ENCODE measurements around the gene APPBP2. TPM values are rescaled to one million over a fixed set of nuclear protein-coding genes. Genes with fewer than 3 reads are reported as not detected.

Gene APPBP2
- total and polyA plus RNA-seq, 8 donors: 37.5 to 71.9 (median 61.9) TPM

DNA sequence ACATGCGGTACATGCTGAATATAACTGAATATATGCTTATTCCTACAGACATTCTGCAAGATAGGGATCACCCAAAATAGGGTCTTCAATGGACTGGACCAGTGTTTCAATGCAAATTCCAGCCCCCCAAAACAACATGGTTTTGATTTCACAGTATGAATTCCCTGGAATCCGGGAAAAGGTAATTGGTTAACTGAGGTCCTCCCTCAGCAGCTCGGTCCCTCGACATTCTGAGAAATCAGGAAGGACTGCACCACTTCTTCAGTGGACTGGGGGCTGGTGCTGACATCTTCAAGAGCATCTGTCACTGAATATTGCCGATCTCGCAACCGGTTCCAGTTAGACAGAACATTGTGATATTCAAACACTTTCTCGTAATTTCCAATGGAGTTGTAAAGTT, 78.7 kb downstream of the APPBP2 start:
- ATAC-seq (no peak), DNase-seq (no peak)
- H3K4me3 ChIP-seq: no peak overlapping the region
- TF ChIP-seq, protein P1, sequence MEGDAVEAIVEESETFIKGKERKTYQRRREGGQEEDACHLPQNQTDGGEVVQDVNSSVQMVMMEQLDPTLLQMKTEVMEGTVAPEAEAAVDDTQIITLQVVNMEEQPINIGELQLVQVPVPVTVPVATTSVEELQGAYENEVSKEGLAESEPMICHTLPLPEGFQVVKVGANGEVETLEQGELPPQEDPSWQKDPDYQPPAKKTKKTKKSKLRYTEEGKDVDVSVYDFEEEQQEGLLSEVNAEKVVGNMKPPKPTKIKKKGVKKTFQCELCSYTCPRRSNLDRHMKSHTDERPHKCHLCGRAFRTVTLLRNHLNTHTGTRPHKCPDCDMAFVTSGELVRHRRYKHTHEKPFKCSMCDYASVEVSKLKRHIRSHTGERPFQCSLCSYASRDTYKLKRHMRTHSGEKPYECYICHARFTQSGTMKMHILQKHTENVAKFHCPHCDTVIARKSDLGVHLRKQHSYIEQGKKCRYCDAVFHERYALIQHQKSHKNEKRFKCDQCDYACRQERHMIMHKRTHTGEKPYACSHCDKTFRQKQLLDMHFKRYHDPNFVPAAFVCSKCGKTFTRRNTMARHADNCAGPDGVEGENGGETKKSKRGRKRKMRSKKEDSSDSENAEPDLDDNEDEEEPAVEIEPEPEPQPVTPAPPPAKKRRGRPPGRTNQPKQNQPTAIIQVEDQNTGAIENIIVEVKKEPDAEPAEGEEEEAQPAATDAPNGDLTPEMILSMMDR (IDR thresholded peaks at IDR 0.05): no peak
- H3K4me1 ChIP-seq: no peaks in the 10 kb centered on the region
- intact Hi-C loops (cut with DNase I): no loop called here
- no peak overlapping the region for H3K27ac ChIP-seq
- H3K9me3 ChIP-seq: no peaks in the 10 kb centered on the region
- H3K27me3 ChIP-seq: no peaks in the 10 kb centered on the region
- peaks cover 0 to 78% of the 10 kb centered on the region in 2 donors for H3K36me3 ChIP-seq

DNA sequence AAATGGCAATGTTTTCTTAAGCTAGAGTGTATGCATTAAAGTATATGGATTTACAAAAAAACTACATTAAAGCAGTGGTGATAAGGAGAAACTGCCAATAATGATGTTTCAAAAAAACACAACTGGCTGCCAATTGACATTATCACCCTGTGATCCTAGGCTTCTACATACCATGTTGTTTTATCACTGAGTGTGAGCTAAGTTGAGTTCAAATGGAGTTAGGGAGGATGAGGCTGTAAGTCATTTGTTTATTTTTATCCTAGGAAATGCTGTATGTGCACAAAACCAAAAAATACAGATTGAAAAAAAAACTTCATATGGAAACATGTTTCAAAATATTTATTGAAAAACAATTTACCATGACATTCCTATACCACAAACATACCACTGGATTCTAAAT, 80.9 kb downstream of the APPBP2 start:
- Histone ChIP-seq H3K27me3 (no peaks in the 10 kb centered on the region), H3K36me3 (peaks cover 0 to 55% of the 10 kb centered on the region in 2 donors), H3K4me1 (no peaks in the 10 kb centered on the region), H3K4me3 (no peak overlapping the region), H3K9me3 (no peaks in the 10 kb centered on the region), H3K27ac (no peak overlapping the region)
- intact Hi-C loops (cut with DNase I): no loop called here
- ATAC-seq: no peak
- DNase-seq: no peak
- TF ChIP-seq, protein P1 (IDR thresholded peaks at IDR 0.05): no peak

DNA sequence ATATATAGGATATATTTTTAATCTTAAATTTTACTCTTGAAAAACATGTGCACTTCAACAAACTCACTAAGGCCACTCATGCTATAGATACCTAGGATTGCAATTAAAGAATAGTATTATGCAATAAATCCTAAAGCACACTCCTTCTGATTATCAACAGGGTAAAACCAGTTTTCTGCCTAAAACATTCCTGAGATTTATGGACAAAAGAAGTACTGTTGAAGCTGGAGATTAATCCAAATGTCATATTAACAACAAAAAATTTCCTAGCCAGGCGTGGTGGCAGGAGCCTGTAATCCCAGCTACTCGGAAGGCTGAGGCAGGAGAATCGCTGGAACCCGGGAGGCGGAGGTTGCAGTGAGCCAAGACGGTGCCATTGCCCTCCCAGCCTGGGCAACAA, 82.3 kb downstream of the APPBP2 start:
- H3K27me3 ChIP-seq: no peaks in the 10 kb centered on the region
- TF ChIP-seq, protein P1 (IDR thresholded peaks at IDR 0.05): no peak
- no peaks in the 10 kb centered on the region for H3K4me1 ChIP-seq
- H3K9me3 ChIP-seq: no peaks in the 10 kb centered on the region
- peaks cover 0 to 42% of the 10 kb centered on the region in 2 donors for H3K36me3 ChIP-seq
- H3K27ac ChIP-seq: no peak overlapping the region
- no peak overlapping the region for H3K4me3 ChIP-seq
- ATAC-seq: peak; percentile 21
- intact Hi-C loops (cut with DNase I): no loop called here
- DNase-seq: no peak

DNA sequence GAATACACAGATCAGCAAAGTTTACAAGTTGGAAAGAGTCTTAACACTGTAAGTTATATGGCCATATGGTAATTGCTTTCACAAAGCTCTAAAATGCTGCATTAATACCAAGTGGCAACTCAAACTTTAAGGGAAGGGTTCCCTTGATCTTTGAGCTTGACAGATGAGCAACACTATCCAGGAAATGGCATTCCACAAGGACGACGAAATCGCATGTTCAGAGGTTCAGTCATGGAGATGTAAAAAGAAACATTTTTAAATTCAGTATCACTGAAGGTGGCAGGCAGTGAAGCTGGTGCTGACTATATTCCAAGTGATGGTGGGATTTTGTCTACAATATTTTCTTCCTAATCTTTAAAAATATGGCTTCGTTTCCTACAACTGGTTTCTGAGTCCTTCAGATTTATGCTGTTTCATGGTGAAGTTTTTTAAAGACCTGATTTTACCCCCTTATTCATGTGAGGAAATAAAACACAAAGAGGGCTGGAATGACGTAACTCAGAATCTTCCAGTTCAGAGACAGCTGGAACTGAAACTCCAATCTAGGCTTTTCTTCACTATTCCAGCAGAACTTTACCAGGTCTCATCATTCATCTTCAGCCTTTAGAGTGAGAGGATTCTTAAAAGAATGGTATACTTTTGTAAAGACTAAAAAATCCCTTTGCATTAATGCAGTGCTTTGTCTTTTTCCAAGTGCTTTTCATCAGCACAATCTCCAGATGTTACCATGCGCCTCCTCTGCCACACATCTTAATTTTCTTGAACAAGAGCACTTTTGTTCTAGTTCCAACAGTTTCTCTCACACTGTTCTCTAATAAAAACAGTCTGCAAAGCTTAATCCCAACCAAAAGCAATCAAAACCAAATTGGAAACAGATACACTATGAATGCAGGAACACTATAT, 83.5 kb downstream of the APPBP2 start:
- peak in 1 of 4 donors; percentile 11 for DNase-seq
- peaks cover 0 to under 1% of the 10 kb centered on the region in 2 donors for H3K4me1 ChIP-seq
- H3K36me3 ChIP-seq: peaks cover 0 to 30% of the 10 kb centered on the region in 2 donors
- intact Hi-C loops (cut with DNase I): no loop called here
- no peak overlapping the region for H3K4me3 ChIP-seq
- H3K27ac ChIP-seq: no peak overlapping the region
- TF ChIP-seq, protein P1 (IDR thresholded peaks at IDR 0.05): no peak
- no peak for ATAC-seq
- H3K27me3 ChIP-seq: no peaks in the 10 kb centered on the region
- H3K9me3 ChIP-seq: no peaks in the 10 kb centered on the region

DNA sequence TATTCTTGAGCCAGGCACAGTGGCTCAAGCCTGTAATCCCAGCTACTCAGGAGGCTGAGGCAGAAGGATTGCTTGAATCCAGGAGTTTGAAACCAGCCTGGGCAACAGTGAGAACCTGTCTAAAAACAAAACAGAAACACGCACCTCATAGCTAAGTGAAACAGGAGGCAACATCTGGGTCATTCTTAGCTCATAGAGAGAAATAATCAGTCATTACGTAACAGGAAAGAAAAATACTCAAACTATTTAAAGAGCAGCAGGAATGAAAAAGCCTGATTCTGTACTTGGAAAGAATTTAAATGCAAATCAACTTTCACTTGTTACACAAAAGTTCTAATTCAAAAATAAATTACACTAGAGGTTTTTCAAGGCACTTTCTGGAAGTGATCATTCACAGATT, 86.5 kb downstream of the APPBP2 start:
- Histone ChIP-seq H3K27me3 (no peaks in the 10 kb centered on the region), H3K4me3 (no peak overlapping the region), H3K36me3 (peaks cover 0 to 2% of the 10 kb centered on the region in 2 donors), H3K9me3 (no peaks in the 10 kb centered on the region), H3K27ac (no peak overlapping the region), H3K4me1 (peaks cover 0 to 14% of the 10 kb centered on the region in 2 donors)
- intact Hi-C loops (cut with DNase I): no loop called here
- ATAC-seq: peak; percentile 29
- TF ChIP-seq, protein P1 (IDR thresholded peaks at IDR 0.05): no peak
- peak in 1 of 4 donors; percentile 18 for DNase-seq
